ENCODE results near the gene MED27.

The MED27 gene

GRCh38 chr9:131959887-131960286, 119.8 kb downstream of the MED27 start:
- TF ChIP-seq CTCF (IDR thresholded peaks at IDR 0.05; ENCODE audit: low read depth, low read length): no peak
- no peak for DNase-seq (ENCODE audit: low read depth in 2 of 2)
- no peak overlapping the region for H3K4me3 ChIP-seq (replicated peaks in 1 of 2; ENCODE audit: low read depth in 2 of 2, low read length in 2 of 2)

GRCh38 chr9:131959056-131959455, 120.6 kb downstream of the MED27 start:
- DNase-seq (ENCODE audit: low read depth in 2 of 2): no peak
- TF ChIP-seq CTCF (IDR thresholded peaks at IDR 0.05; ENCODE audit: low read depth, low read length): no peak
- no peak overlapping the region for H3K4me3 ChIP-seq (replicated peaks in 1 of 2; ENCODE audit: low read depth in 2 of 2, low read length in 2 of 2)

- DNase-seq (ENCODE audit: low read depth in 2 of 2): no peak
- no peak for TF ChIP-seq CTCF (IDR thresholded peaks at IDR 0.05; ENCODE audit: low read depth, low read length)
- no peak overlapping the region for H3K4me3 ChIP-seq (replicated peaks in 1 of 2; ENCODE audit: low read depth in 2 of 2, low read length in 2 of 2)
Measured at GRCh38 chr9:131954299-131954698, 125.4 kb downstream of the MED27 start.

GRCh38 chr9:131951905-131952304, 127.8 kb downstream of the MED27 start:
- DNase-seq (ENCODE audit: low read depth in 2 of 2): peak; percentile 53 to 69
- no peak overlapping the region for H3K4me3 ChIP-seq (replicated peaks in 1 of 2; ENCODE audit: low read depth in 2 of 2, low read length in 2 of 2)
- TF ChIP-seq CTCF (IDR thresholded peaks at IDR 0.05; ENCODE audit: low read depth, low read length): no peak

GRCh38 chr9:131951155-131951554, 128.5 kb downstream of the MED27 start:
- no peak overlapping the region for H3K4me3 ChIP-seq (replicated peaks in 1 of 2; ENCODE audit: low read depth in 2 of 2, low read length in 2 of 2)
- no peak for TF ChIP-seq CTCF (IDR thresholded peaks at IDR 0.05; ENCODE audit: low read depth, low read length)
- DNase-seq (ENCODE audit: low read depth in 2 of 2): no peak

- no peak for DNase-seq (ENCODE audit: low read depth in 2 of 2)
- no peak overlapping the region for H3K4me3 ChIP-seq (replicated peaks in 1 of 2; ENCODE audit: low read depth in 2 of 2, low read length in 2 of 2)
- TF ChIP-seq CTCF (IDR thresholded peaks at IDR 0.05; ENCODE audit: low read depth, low read length): no peak
Measured at GRCh38 chr9:131950487-131950886, 129.2 kb downstream of the MED27 start.

- H3K4me3 ChIP-seq (replicated peaks in 1 of 2; ENCODE audit: low read depth in 2 of 2, low read length in 2 of 2): no peak overlapping the region
- DNase-seq (ENCODE audit: low read depth in 2 of 2): no peak
- TF ChIP-seq CTCF (IDR thresholded peaks at IDR 0.05; ENCODE audit: low read depth, low read length): no peak
Measured at GRCh38 chr9:131946180-131946579, 133.5 kb downstream of the MED27 start.
